K562 (cell line): ENCODE data around the gene MFAP3L.

Source experiments
- CREB3 ChIP-seq: fragments of 450-650 bp; conservative IDR thresholded peaks from 2 replicates; pipeline ENCODE4 v1.6.1; 2016; ENCODE audit warnings: missing genetic modification characterization, low read depth, mild to moderate bottlenecking, missing compliant biosample characterization, moderate library complexity
- HINFP ChIP-seq: fragments of 450-650 bp; conservative IDR thresholded peaks from 2 replicates; pipeline ENCODE4 v1.6.1; 2016; ENCODE audit warnings: missing genetic modification characterization, low read depth, mild to moderate bottlenecking, control low read depth, missing compliant biosample characterization
- MAX ChIP-seq: sonication (generic); formaldehyde crosslinking; IDR thresholded peaks from 2 replicates; pipeline ENCODE4 v1.9.0; 2022; ENCODE audit warnings: mild to moderate bottlenecking, missing genetic modification reagents
- ZFX ChIP-seq: sonication (generic); formaldehyde crosslinking; IDR thresholded peaks from 2 replicates; pipeline ENCODE4 v1.8.0; 2022; ENCODE audit warnings: mild to moderate bottlenecking, missing genetic modification reagents, moderate library complexity
- TF ChIP-seq, protein P1 (sequence below), 2 experiments: fragments of 450-650 bp; formaldehyde crosslinking in 1 of 2; IDR thresholded peaks; 2 replicates each; pipeline versions ENCODE4 v1.4.0 to v1.6.1; 2014 to 2020; ENCODE audit warnings: mild to moderate bottlenecking in 2 of 2, borderline replicate concordance in 1 of 2, low read depth in 1 of 2

DNA sequence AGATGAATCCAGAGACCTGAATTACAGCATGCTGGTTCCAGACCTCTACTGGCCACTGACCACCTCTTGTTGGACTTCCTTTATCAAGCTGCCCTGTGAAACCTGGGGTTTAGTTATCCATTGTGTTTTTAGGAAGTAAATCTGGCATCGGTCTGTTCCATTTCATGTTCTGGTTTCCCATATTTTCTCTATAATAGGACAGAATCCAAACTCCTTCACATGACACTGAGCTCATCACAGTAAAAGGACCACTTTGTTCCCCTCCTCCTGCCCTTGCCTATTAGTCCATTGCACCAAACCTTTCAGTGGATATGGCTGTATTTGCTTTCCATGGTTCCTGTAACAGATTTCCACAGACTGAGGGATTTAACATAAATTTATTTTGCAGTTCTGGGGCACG, 4.0 kb downstream of the MFAP3L start:
- no peak for TF ChIP-seq MAX (CRISPR knock-in tag)
- TF ChIP-seq HINFP (tag): no peak
- no peak for TF ChIP-seq ZFX (CRISPR knock-in tag)
- TF ChIP-seq, protein P1, sequence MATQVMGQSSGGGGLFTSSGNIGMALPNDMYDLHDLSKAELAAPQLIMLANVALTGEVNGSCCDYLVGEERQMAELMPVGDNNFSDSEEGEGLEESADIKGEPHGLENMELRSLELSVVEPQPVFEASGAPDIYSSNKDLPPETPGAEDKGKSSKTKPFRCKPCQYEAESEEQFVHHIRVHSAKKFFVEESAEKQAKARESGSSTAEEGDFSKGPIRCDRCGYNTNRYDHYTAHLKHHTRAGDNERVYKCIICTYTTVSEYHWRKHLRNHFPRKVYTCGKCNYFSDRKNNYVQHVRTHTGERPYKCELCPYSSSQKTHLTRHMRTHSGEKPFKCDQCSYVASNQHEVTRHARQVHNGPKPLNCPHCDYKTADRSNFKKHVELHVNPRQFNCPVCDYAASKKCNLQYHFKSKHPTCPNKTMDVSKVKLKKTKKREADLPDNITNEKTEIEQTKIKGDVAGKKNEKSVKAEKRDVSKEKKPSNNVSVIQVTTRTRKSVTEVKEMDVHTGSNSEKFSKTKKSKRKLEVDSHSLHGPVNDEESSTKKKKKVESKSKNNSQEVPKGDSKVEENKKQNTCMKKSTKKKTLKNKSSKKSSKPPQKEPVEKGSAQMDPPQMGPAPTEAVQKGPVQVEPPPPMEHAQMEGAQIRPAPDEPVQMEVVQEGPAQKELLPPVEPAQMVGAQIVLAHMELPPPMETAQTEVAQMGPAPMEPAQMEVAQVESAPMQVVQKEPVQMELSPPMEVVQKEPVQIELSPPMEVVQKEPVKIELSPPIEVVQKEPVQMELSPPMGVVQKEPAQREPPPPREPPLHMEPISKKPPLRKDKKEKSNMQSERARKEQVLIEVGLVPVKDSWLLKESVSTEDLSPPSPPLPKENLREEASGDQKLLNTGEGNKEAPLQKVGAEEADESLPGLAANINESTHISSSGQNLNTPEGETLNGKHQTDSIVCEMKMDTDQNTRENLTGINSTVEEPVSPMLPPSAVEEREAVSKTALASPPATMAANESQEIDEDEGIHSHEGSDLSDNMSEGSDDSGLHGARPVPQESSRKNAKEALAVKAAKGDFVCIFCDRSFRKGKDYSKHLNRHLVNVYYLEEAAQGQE (IDR thresholded peaks at IDR 0.05; ENCODE audit: borderline replicate concordance): no peak
- TF ChIP-seq, protein P1 (CRISPR knock-in tag; IDR thresholded peaks at IDR 0.05; ENCODE audit: low read depth): no peak
- no peak for TF ChIP-seq CREB3 (tag)
